NCI-H146 (cell line): ENCODE results near the gene TEAD1.

Source experiments
- DNase-seq: peaks from one replicate; lab custom pipeline; 2025; lab: John Stamatoyannopoulos, UW

The TEAD1 gene

DNA sequence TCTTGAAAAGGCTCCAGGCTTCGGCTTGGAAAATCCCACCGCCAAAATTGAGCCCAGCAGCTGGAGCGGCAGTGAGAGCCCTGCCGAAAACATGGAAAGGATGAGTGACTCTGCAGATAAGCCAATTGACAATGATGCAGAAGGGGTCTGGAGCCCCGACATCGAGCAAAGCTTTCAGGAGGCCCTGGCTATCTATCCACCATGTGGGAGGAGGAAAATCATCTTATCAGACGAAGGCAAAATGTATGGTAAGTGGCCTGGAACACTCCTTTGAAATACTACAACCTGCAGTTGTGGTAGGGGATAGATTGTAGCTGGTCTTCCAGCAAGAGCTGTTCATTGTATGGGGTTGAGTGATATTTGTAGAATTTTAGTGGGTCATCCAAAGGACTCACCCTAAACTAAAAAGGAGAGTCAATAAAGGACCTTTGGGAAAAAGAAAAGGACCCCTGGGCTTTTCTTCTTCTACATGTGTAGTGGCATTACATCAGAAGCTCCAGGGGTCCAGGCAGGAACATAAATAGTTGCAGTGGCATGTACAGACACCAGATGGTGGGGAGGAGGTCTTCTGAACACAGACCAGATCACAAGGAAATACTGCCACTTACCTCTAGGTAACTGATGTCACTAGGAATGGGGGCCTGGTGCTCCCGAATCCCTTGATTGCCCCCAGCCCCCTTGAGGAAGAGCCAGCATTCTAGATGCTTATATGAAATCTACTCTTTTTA is 90.1 kb downstream of the TEAD1 start:
- DNase-seq: peak; percentile 20

DNA sequence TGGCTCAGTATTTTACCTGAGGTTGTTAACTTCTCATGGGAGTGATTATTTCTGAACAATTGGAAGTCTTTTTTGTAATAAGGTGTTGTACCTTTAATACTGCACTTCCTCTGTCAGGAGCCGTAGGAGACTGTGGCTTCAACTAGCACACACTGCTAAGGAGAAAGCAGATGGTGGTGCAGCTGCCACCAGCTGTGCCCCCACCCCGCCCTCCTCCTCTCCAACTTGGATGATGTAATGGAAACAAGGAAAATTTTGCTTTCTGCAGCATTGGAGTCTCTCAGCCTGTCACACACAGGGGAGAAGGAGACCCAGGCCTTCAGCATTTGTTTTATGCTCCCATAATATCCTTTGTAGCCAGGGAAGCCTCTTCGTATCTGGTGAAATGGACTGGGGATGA is 91.2 kb downstream of the TEAD1 start:
- peak; percentile 87 for DNase-seq

DNA sequence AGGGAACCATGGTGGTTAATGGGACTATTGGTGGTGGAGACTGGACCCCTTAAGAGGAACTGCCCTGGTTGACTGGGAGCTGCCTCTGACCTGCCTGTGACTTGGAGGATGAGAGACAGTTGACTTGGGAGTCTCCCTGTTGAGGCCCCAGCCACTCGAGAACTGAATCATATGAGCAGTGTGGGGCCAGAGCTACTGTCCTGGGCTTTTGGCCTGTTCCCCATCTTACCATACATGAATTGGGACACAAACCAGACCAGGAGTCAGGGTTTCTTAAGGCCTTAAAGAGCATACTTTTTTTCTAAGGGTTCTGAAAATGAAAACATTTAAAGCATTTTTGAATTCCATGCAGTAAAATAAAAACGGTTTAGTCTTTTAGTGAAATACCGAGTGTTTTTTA is 92.8 kb downstream of the TEAD1 start:
- no peak for DNase-seq

DNA sequence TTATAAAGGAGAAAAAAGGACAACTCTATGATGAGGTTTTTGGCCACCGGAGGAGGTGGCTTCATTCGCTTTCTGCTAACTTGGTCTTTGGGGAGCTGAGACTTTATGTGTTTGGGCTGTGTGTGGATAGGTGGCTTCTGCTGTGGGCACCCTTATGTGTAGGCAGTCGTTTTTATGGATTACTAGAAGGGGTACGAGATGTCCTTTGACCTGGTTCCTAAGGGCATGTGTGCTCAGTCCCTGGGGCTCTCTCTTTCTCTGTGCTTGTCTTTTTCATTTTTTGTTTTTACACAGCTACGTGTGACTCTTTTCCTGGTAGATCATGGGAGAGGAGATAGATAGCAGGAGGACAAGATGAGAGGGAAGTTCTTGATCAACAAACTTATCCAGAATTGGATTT is 93.4 kb downstream of the TEAD1 start:
- DNase-seq: no peak

DNA sequence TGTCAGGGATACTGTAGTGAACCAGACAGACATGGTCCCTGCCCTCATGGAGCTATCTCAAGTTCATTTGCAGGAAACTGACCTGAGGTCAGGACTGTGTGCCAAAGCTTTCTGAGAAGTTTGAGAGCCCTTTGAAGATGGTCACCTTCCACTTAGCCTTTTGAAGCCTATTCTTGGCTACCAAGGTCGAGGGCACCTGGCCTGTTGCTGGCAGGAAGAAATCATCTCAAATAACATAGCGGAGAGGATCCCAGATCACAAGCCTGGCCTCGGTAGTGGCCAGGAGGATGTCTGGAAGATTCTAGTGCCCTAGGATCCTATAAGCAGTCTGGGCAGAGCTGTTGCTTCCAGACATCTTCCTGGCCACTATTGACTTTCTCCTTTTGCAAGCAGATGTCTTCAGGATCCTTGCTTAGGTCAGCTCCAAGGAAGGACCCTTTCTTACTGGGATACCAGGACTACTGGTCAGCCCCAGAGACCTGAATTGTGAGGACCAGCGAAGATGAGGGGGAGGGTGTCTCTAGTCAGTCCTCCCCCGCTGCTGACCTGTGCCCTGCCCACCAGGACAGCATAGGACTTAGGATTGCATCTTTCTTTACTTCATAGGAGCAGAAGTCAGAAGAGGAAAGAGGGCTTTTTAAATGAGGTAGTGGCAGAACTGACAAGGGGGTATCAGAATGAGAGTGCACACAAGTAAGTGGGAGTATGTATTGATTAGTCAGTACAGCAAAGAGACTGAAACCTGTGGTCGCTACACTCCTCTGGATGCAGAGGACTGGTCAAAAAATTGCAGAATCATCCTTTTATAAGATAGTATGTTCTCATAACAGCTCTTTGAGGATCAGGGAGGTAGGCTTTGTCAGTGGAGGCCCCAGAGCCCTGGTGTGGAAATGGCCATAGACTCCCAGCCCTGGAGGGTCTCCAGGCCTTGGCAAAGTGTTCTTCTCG is 94.8 kb downstream of the TEAD1 start:
- no peak for DNase-seq

DNA sequence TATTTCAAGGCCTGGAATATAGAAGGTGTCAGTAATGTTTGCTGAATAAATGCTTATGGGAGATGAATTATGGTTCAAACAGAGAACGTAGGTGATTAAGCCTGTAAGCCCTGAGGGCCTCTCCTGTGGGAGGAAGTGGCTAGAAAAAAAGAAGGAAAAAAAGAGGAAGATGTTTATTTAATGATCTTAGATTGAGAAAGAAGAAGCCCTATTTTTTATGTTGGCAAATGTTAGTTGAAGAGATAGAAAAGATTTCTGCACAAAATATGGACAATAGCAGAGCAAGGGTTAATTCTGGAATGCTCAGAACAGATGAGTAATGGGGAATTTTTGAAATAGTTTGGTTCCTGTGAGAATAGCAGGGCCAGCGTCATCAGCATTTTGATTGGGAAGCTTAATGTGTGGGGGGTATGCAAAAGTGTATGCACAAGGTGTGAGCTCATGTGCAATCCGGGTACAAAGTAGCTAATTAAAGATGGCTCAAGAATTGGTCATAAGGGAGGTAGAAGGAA is 95.7 kb downstream of the TEAD1 start:
- DNase-seq: no peak

DNA sequence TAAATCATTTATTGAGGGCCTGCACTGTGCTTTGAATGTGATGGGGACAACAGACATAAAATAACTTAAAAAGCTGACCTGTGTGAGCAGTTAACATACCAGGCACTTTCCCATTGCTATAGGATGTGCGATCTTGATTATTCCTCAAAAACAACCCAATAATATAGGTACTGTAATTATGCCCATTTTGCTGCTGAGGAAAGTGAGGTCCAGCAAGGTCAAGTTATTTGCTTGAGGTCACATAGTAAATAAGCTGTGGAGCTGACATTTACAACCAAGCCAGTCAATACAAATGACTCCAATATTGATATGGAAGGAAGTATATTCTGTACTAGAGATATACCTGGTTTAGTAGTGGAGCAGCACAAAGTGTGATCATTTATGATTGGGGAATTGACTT is 96.2 kb downstream of the TEAD1 start:
- no peak for DNase-seq

DNA sequence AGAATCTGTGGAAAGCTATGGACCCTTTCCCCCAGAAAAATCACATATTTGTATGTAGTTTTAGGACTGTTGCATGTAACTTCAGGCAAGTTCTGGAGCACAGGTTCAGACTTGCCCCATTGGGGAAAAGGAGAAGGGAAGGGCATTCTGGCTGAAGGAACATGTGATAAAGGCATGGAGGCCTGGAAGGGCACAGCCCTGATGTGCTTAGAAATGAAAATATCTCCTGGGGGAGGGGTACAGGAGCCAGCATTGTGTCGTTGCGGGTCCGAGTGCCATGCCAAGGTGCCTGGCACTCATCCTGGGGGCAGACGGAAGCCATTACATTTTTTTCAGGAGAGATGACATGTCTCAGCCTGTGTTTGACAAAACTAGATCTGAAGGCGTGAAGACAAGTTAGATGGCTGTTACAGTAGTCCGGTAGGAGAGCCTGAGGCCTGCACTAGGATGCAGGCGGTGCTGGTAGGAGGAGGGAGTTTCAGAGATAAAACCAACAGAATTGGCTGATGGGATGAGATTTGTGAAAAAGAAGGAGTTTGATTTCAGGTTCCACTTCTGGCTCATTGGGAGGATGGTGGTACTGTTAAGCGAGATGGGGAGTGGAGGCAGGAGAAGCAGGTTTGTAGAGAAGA is 96.9 kb downstream of the TEAD1 start:
- no peak for DNase-seq

DNA sequence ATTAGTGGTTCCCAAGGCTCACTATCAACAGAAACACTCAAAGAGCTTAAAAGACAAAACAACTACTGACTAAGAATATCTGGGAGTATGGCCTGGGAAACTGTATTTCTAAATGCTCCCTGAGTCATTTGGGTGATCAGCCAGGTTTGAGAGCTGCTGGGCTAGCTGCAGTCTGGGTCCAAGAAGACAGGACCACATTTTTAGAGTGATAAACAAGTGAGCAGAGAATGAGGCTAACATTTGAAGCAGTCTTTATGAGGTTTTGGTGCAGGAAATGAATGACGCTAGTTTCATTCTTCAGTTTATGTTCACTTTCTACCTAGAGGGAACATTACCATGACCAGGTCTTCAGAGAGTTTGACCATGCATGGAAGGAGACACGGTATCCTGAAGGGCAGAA is 97.7 kb downstream of the TEAD1 start:
- no peak for DNase-seq

DNA sequence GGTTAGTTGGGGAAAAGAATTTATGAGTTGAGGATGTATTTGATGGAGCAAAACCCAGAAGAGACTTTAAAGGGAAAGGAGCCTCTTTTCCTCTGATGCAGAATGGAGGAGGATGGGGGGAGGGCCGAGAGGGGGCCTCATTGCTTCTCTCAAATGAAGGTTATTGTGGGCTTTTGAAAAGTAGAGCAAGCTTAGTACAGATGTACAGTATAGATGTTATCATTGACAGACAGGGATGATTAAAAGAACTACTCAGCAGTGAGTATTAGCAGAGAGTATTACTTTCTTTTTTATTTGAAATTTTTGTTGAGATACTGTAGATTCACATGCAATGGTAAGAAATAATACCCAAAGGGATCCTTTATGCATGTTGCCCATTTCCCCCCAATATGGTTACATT is 98.1 kb downstream of the TEAD1 start:
- no peak for DNase-seq

DNA sequence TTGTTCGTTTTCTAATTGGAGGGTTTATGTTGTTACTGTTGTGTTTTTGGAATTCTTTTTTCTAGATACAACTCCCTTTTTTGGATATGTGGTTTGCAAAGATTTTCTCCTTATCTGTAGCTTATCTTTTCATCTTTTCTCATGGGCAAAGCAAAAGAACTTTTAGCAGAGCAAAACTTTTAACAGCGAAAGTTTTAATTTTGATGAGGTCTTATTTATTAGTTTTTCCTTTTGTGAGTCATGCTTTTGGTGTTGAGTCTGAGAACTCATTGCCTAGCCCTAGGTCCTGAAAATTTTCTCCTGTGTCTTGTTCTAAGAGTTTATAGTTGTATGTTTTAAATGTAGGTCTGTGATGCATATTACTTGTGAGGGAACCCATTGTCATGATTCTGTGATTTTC is 99.4 kb downstream of the TEAD1 start:
- DNase-seq: no peak

DNA sequence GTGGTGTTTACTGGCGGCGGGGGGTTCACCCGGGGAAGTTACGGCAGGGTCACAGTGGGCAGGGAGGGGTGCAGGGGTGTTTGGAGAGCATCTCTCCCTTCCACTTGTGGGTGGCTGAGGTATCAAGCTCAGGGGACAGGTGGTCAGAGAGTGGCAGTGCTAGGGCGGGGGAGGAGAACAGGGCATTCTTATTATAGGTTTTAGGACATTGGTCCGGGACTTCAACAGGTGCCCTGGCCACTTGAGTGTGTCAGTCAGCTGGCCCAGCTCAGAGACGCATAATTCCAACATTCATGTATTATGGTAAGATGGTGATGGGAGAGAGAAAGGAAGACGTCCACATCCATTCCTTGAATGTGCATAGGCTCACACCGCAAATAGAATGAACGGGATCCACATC is 101.7 kb downstream of the TEAD1 start:
- no peak for DNase-seq

DNA sequence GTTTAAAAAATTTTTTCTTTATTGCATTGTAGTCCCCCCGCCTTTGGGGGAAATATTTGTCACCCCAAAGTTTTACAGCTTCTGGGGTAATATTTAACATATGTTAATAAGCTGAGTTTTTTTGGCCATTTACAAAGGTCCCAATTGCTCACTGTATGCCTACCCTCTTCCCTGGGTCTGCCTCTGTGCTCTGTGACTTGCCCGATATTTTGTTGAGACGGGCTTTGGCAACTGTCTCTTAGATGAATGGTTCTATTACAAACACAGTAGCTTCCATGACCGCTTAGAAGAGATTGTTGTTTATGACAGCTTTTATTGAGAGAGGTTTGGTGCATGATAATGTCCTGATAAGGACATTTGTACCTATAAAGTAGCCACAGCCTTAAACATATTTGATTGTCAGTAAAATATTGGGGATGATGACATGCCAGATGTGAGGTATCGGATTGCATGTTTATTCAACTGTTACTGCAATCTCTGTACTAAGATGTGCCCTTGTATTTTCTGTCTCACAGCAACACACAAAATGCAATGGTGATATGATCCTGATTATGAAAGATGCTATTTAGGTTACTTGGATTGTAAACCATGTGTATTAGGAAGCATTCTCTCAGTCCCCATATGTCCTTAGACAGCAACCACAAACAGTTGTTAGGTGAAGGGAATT is 103.1 kb downstream of the TEAD1 start:
- no peak for DNase-seq

DNA sequence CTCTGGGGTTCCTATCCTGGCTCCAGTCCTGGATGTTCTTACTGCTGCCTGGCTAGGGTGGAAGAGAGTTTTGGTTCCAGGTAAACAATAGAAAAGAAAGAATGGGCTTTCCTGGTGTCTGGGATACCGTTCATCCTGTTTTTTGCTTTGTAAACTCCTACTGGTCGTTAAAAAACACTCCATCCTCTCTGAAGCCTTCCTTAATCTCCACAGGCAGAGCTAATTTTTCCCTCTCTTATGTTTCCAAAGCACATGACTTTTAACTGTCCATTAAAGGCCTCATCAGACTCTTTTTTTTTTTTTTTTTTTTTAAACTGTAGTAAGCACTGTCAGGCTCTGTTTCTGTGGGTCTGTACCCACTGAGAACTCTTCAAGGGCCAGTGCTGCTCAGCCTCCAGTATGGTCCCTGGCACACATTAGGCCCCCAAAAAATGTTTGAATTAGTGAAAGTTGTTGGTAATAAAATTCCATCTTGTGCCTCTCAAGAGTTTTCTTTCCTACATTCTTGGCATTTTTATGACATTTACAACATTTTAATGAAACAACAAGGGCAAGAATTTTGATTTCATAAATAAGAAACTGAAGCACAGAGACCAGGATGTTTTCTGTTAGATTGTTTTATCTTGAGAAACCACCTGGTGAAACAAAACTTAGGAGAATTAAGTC is 104.2 kb downstream of the TEAD1 start:
- no peak for DNase-seq

DNA sequence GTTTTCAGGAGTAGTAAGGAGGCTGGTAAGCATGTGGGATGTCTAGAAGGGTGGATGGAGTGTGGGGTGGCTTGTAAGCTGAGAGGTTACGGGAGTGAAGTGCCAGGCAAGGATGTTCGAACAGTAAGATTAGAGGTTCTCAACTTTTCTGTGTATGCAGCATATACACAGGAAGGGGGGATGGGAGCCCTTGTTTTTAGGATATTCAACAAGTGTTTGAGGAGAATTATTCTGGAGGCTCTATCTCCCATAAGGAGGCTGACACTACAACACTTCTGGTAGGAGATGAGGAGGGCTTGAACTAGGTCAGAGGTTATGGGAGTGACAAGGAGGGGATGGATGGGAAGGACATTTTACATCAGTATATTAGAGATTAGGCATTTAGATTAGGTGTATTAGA is 109.5 kb downstream of the TEAD1 start:
- DNase-seq: no peak

DNA sequence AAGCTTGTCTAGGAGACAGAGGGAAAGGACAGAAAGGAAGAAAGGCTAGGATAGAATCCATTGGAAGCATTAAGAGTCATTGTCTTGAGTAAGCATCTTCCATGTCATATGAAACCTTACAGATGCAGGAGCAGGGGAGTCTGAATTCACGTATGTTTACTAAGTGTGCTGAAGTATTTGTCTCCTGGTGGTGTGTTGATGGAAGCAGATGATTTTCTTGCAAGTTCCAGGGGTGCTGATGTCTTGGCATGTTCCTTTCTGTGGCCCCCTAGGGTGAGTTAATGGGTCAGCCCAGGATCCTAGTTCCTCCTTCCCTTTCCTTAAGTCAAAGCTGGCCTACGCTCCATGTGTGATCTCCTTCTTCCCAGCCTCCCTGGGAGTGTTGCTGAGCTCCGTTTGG is 110.2 kb downstream of the TEAD1 start:
- DNase-seq: no peak

DNA sequence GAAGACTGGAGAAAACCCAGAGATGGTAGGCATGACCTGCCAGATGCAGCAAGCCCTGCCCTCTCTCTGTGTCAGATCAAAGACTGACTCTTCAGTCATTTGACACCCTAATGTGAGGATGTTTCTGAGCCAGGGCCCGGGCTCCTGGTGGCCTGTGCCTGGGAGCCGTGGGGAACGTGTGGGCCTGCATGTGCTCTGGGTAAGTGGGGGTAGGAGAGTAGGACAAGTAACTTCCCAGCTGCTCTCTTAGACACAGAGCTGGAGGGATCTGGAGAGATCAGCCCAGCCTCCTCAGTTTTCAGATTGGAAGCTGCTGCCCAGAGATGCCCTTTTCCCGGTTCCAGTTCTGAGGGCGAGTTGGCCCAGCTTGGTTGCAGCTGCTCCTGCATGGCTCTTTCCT is 110.8 kb downstream of the TEAD1 start:
- DNase-seq: no peak

DNA sequence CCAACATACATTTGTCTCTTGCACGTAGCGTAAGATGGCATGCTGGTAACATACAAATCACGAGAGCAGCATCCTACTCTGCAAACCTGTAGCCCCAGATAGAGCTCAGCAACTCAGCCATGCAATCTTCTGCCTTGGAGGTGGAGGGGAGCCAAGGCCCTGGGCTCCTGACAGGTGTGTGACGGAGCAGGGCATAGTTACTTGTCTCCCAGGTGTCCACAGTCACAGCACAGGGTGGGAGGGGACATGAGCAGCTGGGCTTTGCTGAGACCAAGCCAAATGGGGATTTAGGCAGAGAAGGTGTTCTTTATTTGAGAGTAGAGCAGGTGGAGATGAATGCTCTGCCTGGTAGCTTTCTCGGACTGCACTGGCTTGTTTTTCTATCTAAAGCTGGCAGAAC is 111.7 kb downstream of the TEAD1 start:
- peak; percentile 87 for DNase-seq

DNA sequence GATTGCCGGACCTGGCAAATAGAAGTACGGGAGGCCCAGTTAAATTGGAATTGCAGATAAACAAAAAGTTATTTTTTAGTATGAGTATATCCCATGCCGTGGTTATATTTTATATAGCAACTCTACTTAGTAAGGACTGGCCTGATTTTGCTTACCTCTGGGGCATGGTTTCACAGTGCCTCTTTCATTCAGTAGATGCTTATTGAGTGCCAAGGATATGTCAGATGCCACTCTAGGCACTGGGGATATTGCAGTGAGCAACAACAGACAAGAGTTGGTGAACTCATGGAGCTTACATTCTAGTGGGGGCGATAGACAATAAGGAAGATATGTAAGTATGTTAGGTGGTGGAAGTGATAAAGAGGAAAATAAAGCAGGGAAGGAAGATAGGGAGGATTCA is 112.2 kb downstream of the TEAD1 start:
- no peak for DNase-seq

DNA sequence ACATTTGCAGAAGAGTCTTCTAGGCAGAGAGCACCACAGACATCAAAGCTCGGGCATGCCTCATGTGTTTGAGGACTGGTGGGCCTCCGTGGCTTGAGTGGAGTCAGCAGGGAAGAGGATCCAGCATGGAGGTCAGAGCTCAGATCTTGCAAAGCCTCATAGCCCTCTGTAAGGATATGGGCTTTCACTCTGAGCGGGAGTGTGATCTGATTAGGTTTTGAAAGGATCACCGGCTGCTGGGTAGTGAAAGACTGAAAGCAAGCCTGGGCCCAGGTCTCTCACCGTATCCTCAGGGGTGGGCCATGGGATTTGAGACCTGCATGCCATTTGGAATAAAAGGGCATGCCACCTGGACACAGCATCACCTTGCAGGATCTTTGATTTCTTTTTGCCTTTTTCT is 112.7 kb downstream of the TEAD1 start:
- no peak for DNase-seq

DNA sequence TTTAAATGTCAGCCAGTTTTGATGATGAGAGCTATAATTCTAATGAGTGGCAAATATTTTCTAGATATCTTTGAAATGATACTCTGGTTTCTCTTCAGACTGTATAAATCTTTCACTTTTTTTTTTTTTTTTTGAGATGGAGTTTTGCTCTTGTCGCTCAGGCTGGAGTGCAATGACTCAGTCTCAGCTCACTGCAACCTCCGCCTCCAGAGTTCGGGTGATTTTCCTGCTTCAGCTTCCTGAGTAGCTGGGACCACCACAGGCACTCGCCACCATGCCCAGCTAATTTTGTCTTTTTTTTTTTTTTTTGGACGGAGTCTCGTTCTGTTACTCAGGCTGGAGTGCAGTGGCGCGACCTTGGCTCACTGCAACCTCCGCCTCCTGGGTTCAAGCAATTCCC is 113.6 kb downstream of the TEAD1 start:
- DNase-seq: no peak

DNA sequence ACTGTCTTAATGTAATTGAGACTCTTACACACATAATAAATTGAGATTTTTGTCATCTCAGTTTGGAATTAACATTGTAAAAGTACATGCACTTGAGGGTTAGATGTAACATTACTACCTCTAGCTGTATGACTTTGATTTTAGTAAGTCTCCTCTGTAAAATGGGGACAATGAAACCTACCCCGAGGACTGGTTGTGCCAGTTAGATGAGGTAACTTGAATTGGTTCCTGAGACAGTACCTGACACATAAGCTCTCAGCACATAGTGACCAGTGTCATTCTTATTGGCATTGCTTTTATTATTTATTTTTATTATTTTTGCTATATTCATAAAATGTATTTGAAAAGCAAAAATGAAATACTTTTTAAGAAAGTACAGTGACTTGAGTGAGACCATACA is 114.8 kb downstream of the TEAD1 start:
- DNase-seq: no peak
